Measurements from ENCODE around the gene SIGLEC1.

GRCh38 chr20:3711484-3711941 lies 887 bp downstream of the SIGLEC1 start:
- no peak for TF ChIP-seq POLR2AphosphoS5 (IDR thresholded peaks at IDR 0.05; ENCODE audit: low read depth, low read length)
- no peak for TF ChIP-seq TAF1 (IDR thresholded peaks at IDR 0.05; ENCODE audit: borderline replicate concordance, low read depth, low read length)
